H9 (cell line): Measurements from ENCODE around the gene CLEC1A. TPM values are rescaled to one million over a fixed set of nuclear protein-coding genes. Genes with fewer than 3 reads are reported as not detected.

Experiments
- DNase-seq: peaks from one replicate; pipeline ENCODE4 v3.0.0-alpha.2; 2017
- H2AFZ ChIP-seq: one replicate; pipeline ENCODE4 v1.6.1; 2013; ENCODE audit warnings: mild to moderate bottlenecking, low read length, control low read depth, moderate library complexity
- H2AK5ac ChIP-seq: 2 replicates; pipeline ENCODE4 v1.6.1; 2013; ENCODE audit warnings: low read length, control low read depth, mixed read lengths; ENCODE audit not compliant: insufficient read length
- H2BK120ac ChIP-seq: one replicate; pipeline ENCODE4 v1.6.1; 2013; ENCODE audit warnings: low read depth, mild to moderate bottlenecking, low read length, control low read depth, inconsistent platforms; ENCODE audit not compliant: poor library complexity, severe bottlenecking
- H2BK12ac ChIP-seq: 2 replicates; pipeline ENCODE4 v1.6.1; 2013; ENCODE audit warnings: low read length, control low read depth, mixed read lengths, low read depth; ENCODE audit not compliant: insufficient read length
- H2BK15ac ChIP-seq: 2 replicates; pipeline ENCODE4 v1.6.1; 2013; ENCODE audit warnings: low read depth, low read length, control low read depth
- H2BK20ac ChIP-seq: one replicate; pipeline ENCODE4 v1.6.1; 2013; ENCODE audit warnings: low read depth, mild to moderate bottlenecking, low read length, control low read depth, inconsistent platforms; ENCODE audit not compliant: poor library complexity, severe bottlenecking
- H2BK5ac ChIP-seq: 2 replicates; pipeline ENCODE4 v1.6.1; 2013; ENCODE audit warnings: low read length, control low read depth, mixed read lengths; ENCODE audit not compliant: insufficient read length
- H3K14ac ChIP-seq: 2 replicates; pipeline ENCODE4 v1.6.1; 2013; ENCODE audit warnings: low read length, control low read depth; ENCODE audit not compliant: insufficient read depth
- H3K18ac ChIP-seq: 2 replicates; pipeline ENCODE4 v1.6.1; 2013; ENCODE audit warnings: low read depth, mild to moderate bottlenecking, mixed read lengths, low read length, control low read depth; ENCODE audit not compliant: insufficient read length
- H3K23ac ChIP-seq: 2 replicates; pipeline ENCODE4 v1.6.1; 2013; ENCODE audit warnings: low read length, control low read depth, mixed read lengths, low read depth; ENCODE audit not compliant: insufficient read length
- H3K23me2 ChIP-seq: 2 replicates; pipeline ENCODE4 v1.6.1; 2013; ENCODE audit warnings: low read depth, mild to moderate bottlenecking, mixed read lengths, low read length, control low read depth; ENCODE audit not compliant: insufficient read length, poor library complexity, severe bottlenecking
- H3K27ac ChIP-seq: 2 replicates; pipeline ENCODE4 v1.5.1; 2013; ENCODE audit warnings: low read length, control low read depth, mixed read lengths, low read depth; ENCODE audit not compliant: insufficient read length
- H3K27me3 ChIP-seq: 2 replicates; pipeline ENCODE4 v1.6.1; 2013; ENCODE audit warnings: low read length, control low read depth, inconsistent platforms; ENCODE audit not compliant: insufficient read depth
- H3K4ac ChIP-seq: 2 replicates; pipeline ENCODE4 v1.6.1; 2013; ENCODE audit warnings: low read depth, mild to moderate bottlenecking, control low read depth, inconsistent platforms, low read length, moderate library complexity
- H3K4me1 ChIP-seq: 2 replicates; pipeline ENCODE4 v1.6.1; 2013; ENCODE audit warnings: low read length, control low read depth, inconsistent platforms; ENCODE audit not compliant: insufficient read depth
- H3K4me2 ChIP-seq: 2 replicates; pipeline ENCODE4 v1.6.1; 2013; ENCODE audit warnings: low read length, control low read depth, mixed read lengths; ENCODE audit not compliant: insufficient read length, insufficient read depth
- H3K56ac ChIP-seq: 2 replicates; pipeline ENCODE4 v1.6.1; 2013; ENCODE audit warnings: low read depth, mild to moderate bottlenecking, mixed read lengths, low read length, control low read depth; ENCODE audit not compliant: insufficient read length
- H3K79me1 ChIP-seq: 2 replicates; pipeline ENCODE4 v1.6.1; 2013; ENCODE audit warnings: low read depth, mild to moderate bottlenecking, moderate library complexity, low read length, control low read depth, inconsistent platforms; ENCODE audit not compliant: insufficient read depth, poor library complexity, severe bottlenecking
- H3K79me2 ChIP-seq: 2 replicates; pipeline ENCODE4 v1.6.1; 2013; ENCODE audit warnings: low read length, control low read depth, inconsistent platforms; ENCODE audit not compliant: insufficient read depth
- H3K9ac ChIP-seq: 2 replicates; pipeline ENCODE4 v1.6.1; 2013; ENCODE audit warnings: low read length, control low read depth, mixed read lengths; ENCODE audit not compliant: insufficient read length; ENCODE audit errors: extremely low read depth
- H3K9me3 ChIP-seq: one replicate; pipeline ENCODE4 v1.6.1; 2013; ENCODE audit warnings: low read depth, low read length, inconsistent platforms; ENCODE audit not compliant: control insufficient read depth
- H3T11ph ChIP-seq: one replicate; pipeline ENCODE4 v1.6.1; 2013; ENCODE audit warnings: mild to moderate bottlenecking, low read length, control low read depth, inconsistent platforms
- H4K20me1 ChIP-seq: one replicate; pipeline ENCODE4 v1.6.1; 2013; ENCODE audit not compliant: control insufficient read depth, insufficient read length, insufficient read depth
- H4K5ac ChIP-seq: 2 replicates; pipeline ENCODE4 v1.6.1; 2013; ENCODE audit warnings: low read depth, mild to moderate bottlenecking, mixed read lengths, low read length, control low read depth; ENCODE audit not compliant: insufficient read length
- H4K8ac ChIP-seq: replicated peaks from 2 replicates; pipeline ENCODE4 v1.6.1; 2013; ENCODE audit warnings: low read length, control low read depth, mixed read lengths, low read depth; ENCODE audit not compliant: insufficient read length
- H4K91ac ChIP-seq: 2 replicates; pipeline ENCODE4 v1.6.1; 2013; ENCODE audit warnings: low read depth, mild to moderate bottlenecking, moderate library complexity, mixed read lengths, low read length, control low read depth; ENCODE audit not compliant: insufficient read length
- H3K27ac Mint-ChIP-seq, 3 experiments: 2 replicates in 2 of 3; 3 replicates in 1 of 3; pipeline ENCODE4 v1.8.0; 2020 to 2021; ENCODE audit warnings: mixed read lengths in 3 of 3, mild to moderate bottlenecking in 1 of 3, moderate library complexity in 1 of 3
- H3K27me3 Mint-ChIP-seq: 2 replicates; pipeline ENCODE4 v1.8.0; 2021; ENCODE audit warnings: low read depth, mild to moderate bottlenecking, moderate library complexity, mixed read lengths
- H3K36me3 Mint-ChIP-seq, 3 experiments: 2 replicates in 2 of 3; 3 replicates in 1 of 3; pipeline ENCODE4 v1.8.0; 2020 to 2021; ENCODE audit warnings: low read depth in 3 of 3, mixed read lengths in 3 of 3; ENCODE audit not compliant: insufficient read depth in 1 of 3
- H3K4me1 Mint-ChIP-seq, 2 experiments: 2 replicates each; pipeline ENCODE4 v1.8.0; 2020; ENCODE audit warnings: mixed read lengths in 2 of 2
- H3K4me3 Mint-ChIP-seq, 2 experiments: 2 replicates in 1 of 2; 3 replicates in 1 of 2; pipeline ENCODE4 v1.8.0; 2020 to 2021; ENCODE audit warnings: mild to moderate bottlenecking in 2 of 2, mixed read lengths in 2 of 2, moderate library complexity in 1 of 2
- H3K9me3 Mint-ChIP-seq, 2 experiments: 2 replicates in 1 of 2; 3 replicates in 1 of 2; pipeline ENCODE4 v1.8.0; 2020; ENCODE audit warnings: mild to moderate bottlenecking in 2 of 2, mixed read lengths in 2 of 2, moderate library complexity in 1 of 2
- WGBS: extraction: QIAGEN DNeasy Blood & Tissue Kit; methylation state at CpG from one replicate; pipeline ENCODE4 v1.1.7; 2013; ENCODE audit warnings: missing lambda C conversion rate, low lambda C conversion rate, mixed read lengths; ENCODE audit not compliant: insufficient read length; ENCODE audit errors: extremely low coverage; 5-methylcytosine and 5-hydroxymethylcytosine counted together
- total RNA-seq: library from RNA; stranded (reverse); gene quantifications from 2 replicates; pipeline ENCODE4 v1.2.1, GENCODE V29; 2021
- TF ChIP-seq, protein P1 (sequence below): fragments of 200-600 bp; sonication (generic); conservative IDR thresholded peaks from 3 replicates; pipeline ENCODE4 v1.8.0; 2021; ENCODE audit warnings: antibody characterized with exemption, mild to moderate bottlenecking

Gene CLEC1A
- total RNA-seq, 1 experiment from 2014 or later, result not detected

GRCh38 chr12:10033783-10034545, 64.8 kb downstream of the CLEC1A start:
- Histone ChIP-seq H2BK12ac (no peak overlapping the region), H3K4me1 (peaks cover 5% of the 10 kb centered on the region), H3K27ac (no peak overlapping the region), H3K14ac (no peak overlapping the region), H4K91ac (no peak overlapping the region), H3K4ac (no peak overlapping the region), H3K4me2 (no peak overlapping the region), H4K20me1 (no peaks in the 10 kb centered on the region), H2AK5ac (no peak overlapping the region), H3K27me3 (no peaks in the 10 kb centered on the region), H3K79me1 (no peaks in the 10 kb centered on the region), H2AFZ (no peak overlapping the region), H3K18ac (no peak overlapping the region), H3K23ac (no peak overlapping the region), H2BK120ac (no peak overlapping the region), H3K56ac (no peak overlapping the region), H3K9me3 (no peaks in the 10 kb centered on the region), H2BK5ac (no peak overlapping the region), H2BK15ac (no peak overlapping the region), H3K79me2 (no peaks in the 10 kb centered on the region), H2BK20ac (no peak overlapping the region), H3K23me2 (no peaks in the 10 kb centered on the region), H3K9ac (no peak overlapping the region), H4K8ac (no peak overlapping the region), H3T11ph (no peak overlapping the region), H4K5ac (no peak overlapping the region)
- Mint-ChIP-seq H3K4me3 (no peak overlapping the region), H3K4me1 (peaks cover 6 to 13% of the 10 kb centered on the region in 2 experiments; a peak in 3 of 4 replicates), H3K36me3 (peaks cover 2 to 7% (median 2%) of the 10 kb centered on the region in 3 experiments; a peak in 3 of 7 replicates), H3K9me3 (peaks cover 0 to 11% of the 10 kb centered on the region in 2 experiments; a peak in 3 of 5 replicates), H3K27ac (no peak overlapping the region), H3K27me3 (no peaks in the 10 kb centered on the region)
- no CpG with 5 or more reads among the region's 1 CpG for WGBS
- TF ChIP-seq, protein P1, sequence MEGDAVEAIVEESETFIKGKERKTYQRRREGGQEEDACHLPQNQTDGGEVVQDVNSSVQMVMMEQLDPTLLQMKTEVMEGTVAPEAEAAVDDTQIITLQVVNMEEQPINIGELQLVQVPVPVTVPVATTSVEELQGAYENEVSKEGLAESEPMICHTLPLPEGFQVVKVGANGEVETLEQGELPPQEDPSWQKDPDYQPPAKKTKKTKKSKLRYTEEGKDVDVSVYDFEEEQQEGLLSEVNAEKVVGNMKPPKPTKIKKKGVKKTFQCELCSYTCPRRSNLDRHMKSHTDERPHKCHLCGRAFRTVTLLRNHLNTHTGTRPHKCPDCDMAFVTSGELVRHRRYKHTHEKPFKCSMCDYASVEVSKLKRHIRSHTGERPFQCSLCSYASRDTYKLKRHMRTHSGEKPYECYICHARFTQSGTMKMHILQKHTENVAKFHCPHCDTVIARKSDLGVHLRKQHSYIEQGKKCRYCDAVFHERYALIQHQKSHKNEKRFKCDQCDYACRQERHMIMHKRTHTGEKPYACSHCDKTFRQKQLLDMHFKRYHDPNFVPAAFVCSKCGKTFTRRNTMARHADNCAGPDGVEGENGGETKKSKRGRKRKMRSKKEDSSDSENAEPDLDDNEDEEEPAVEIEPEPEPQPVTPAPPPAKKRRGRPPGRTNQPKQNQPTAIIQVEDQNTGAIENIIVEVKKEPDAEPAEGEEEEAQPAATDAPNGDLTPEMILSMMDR, result peak; percentile 69
- no peak for DNase-seq
